ENCODE measurements around the gene PIGZ.

GRCh38 chr3:196991581-196992460, 23.2 kb upstream of the PIGZ start:
- TF ChIP-seq POLR2A (IDR thresholded peaks at IDR 0.05) (no peak), POLR2AphosphoS5 (IDR thresholded peaks at IDR 0.05) (no peak)
